Uterus (tissue), 2 donors: Measurements from ENCODE around the gene CEP131.

Experiments used
- CTCF ChIP-seq, 4 experiments: fragments of 200-600 bp in 2 of 4; fragments of 450-650 bp in 2 of 4; sonication (generic) in 2 of 4; IDR thresholded peaks; one replicate each; pipeline ENCODE4 v1.5.1; 2016 to 2019; ENCODE audit warnings: antibody characterized with exemption in 4 of 4, mild to moderate bottlenecking in 2 of 4, moderate library complexity in 1 of 4
- POLR2A ChIP-seq, 2 donors: fragments of 450-650 bp; IDR thresholded peaks; one replicate each; pipeline ENCODE4 v1.6.1; 2016; ENCODE audit warnings: antibody characterized with exemption in 2 of 2, mild to moderate bottlenecking in 1 of 2, moderate library complexity in 1 of 2

GRCh38 chr17:81233316-81233715 lies 10.6 kb upstream of the CEP131 start:
- TF ChIP-seq CTCF (IDR thresholded peaks at IDR 0.05) (no peak), POLR2A (IDR thresholded peaks at IDR 0.05) (no peak)
